GM23338 (cell line): Measurements from ENCODE around the gene RASGRP4. TPM values are rescaled to one million over a fixed set of nuclear protein-coding genes. Genes with fewer than 3 reads are reported as not detected.
"Not testable (repeated sequence)": the region's sequence is repeated elsewhere in the genome, so short reads cannot be mapped to it uniquely, and the experiment has no call there.

Source experiments
- ATAC-seq: fragments of 200-7000 bp; cut with Tn5 transposase; 3 replicates; pipeline ENCODE4 v1.9.1; 2020
- DNase-seq: peaks from one replicate; pipeline ENCODE4 v3.0.0-alpha.2; 2015; ENCODE audit warnings: low spot score
- H2AFZ ChIP-seq: fragments of 200-600 bp; sonication (generic); 2 replicates; pipeline ENCODE4 v1.8.0; 2016; ENCODE audit warnings: antibody characterized with exemption, mild to moderate bottlenecking, moderate library complexity
- H3F3A ChIP-seq: fragments of 200-600 bp; sonication (generic); replicated peaks from 2 replicates; pipeline ENCODE4 v1.8.0; 2017; ENCODE audit warnings: antibody characterized with exemption, mixed run types, low read depth
- H3K27ac ChIP-seq: fragments of 200-600 bp; sonication (generic); 2 replicates; pipeline ENCODE4 v1.6.1; 2016; ENCODE audit warnings: low read depth
- H3K27me3 ChIP-seq: fragments of 200-600 bp; sonication (generic); 2 replicates; pipeline ENCODE4 v1.8.0; 2016; ENCODE audit warnings: mild to moderate bottlenecking, mixed run types, moderate library complexity; ENCODE audit not compliant: insufficient read depth
- H3K36me3 ChIP-seq: fragments of 200-600 bp; sonication (generic); 2 replicates; pipeline ENCODE4 v1.8.0; 2016; ENCODE audit warnings: mild to moderate bottlenecking; ENCODE audit not compliant: insufficient read depth
- H3K4me1 ChIP-seq: fragments of 200-600 bp; sonication (generic); 2 replicates; pipeline ENCODE4 v1.8.0; 2016; ENCODE audit warnings: mild to moderate bottlenecking, moderate library complexity; ENCODE audit not compliant: insufficient read depth
- H3K4me2 ChIP-seq: fragments of 200-600 bp; sonication (generic); 2 replicates; pipeline ENCODE4 v1.7.1; 2017; ENCODE audit warnings: mixed run types
- H3K4me3 ChIP-seq: fragments of 200-600 bp; sonication (generic); 2 replicates; pipeline ENCODE4 v1.6.1; 2016; ENCODE audit warnings: mixed run types
- H3K79me2 ChIP-seq: fragments of 200-600 bp; sonication (generic); replicated peaks from 2 replicates; pipeline ENCODE4 v1.8.0; 2017; ENCODE audit warnings: mild to moderate bottlenecking; ENCODE audit not compliant: insufficient read depth
- H3K9me2 ChIP-seq: fragments of 200-600 bp; sonication (generic); 2 replicates; pipeline ENCODE4 v1.8.0; 2017; ENCODE audit not compliant: insufficient read depth
- H4K20me1 ChIP-seq: fragments of 200-600 bp; sonication (generic); replicated peaks from 2 replicates; pipeline ENCODE4 v1.8.0; 2017; ENCODE audit warnings: mild to moderate bottlenecking; ENCODE audit not compliant: insufficient read depth
- H3K27ac Mint-ChIP-seq: 2 replicates; pipeline ENCODE4 v1.8.0; 2020; ENCODE audit warnings: inconsistent platforms, mild to moderate bottlenecking, moderate library complexity, mixed read lengths
- H3K27me3 Mint-ChIP-seq: 3 replicates; pipeline ENCODE4 v1.8.0; 2022; ENCODE audit warnings: low read depth, mild to moderate bottlenecking, moderate library complexity, mixed read lengths, inconsistent platforms; ENCODE audit not compliant: insufficient read depth, poor library complexity
- H3K36me3 Mint-ChIP-seq: 3 replicates; pipeline ENCODE4 v1.8.0; 2021; ENCODE audit warnings: low read depth, mild to moderate bottlenecking, inconsistent platforms, moderate library complexity, mixed read lengths
- H3K4me1 Mint-ChIP-seq: 3 replicates; pipeline ENCODE4 v1.8.0; 2020; ENCODE audit warnings: mild to moderate bottlenecking, inconsistent platforms, mixed read lengths
- H3K4me3 Mint-ChIP-seq: 3 replicates; pipeline ENCODE4 v1.8.0; 2021; ENCODE audit warnings: moderate library complexity, mild to moderate bottlenecking, inconsistent platforms, mixed read lengths
- H3K9me3 Mint-ChIP-seq: 3 replicates; pipeline ENCODE4 v1.8.0; 2020; ENCODE audit warnings: moderate library complexity, mild to moderate bottlenecking, inconsistent platforms, mixed read lengths
- EZH2 ChIP-seq: fragments of 200-600 bp; sonication (generic); IDR thresholded peaks from one replicate; pipeline ENCODE4 v1.8.0; 2017; ENCODE audit warnings: antibody characterized with exemption, mild to moderate bottlenecking, low read depth; ENCODE audit not compliant: unreplicated experiment
- POLR2AphosphoS5 ChIP-seq: IDR thresholded peaks from 2 replicates; pipeline ENCODE4 v1.6.1; 2016; ENCODE audit warnings: antibody characterized with exemption, low read depth
- STAT1 ChIP-seq: IDR thresholded peaks from one replicate; pipeline ENCODE4 v1.6.1; 2016; ENCODE audit warnings: antibody characterized with exemption; ENCODE audit not compliant: unreplicated experiment
- ZNF114 ChIP-seq: fragments of 250-450 bp; sonication (Bioruptor Pico); IDR thresholded peaks from 2 replicates; pipeline ENCODE4 v1.5.0; 2020; ENCODE audit warnings: mild to moderate bottlenecking, moderate library complexity
- ZNF331 ChIP-seq: fragments of 250-450 bp; sonication (Bioruptor Pico); IDR thresholded peaks from 2 replicates; pipeline ENCODE4 v1.5.0; 2020; ENCODE audit warnings: low read depth, mild to moderate bottlenecking, moderate library complexity
- polyA plus RNA-seq: library from polyadenylated mRNA; unstranded; fragments of >200 nt; fragmentation: Nextera tagmentation; extraction: Ambion mirVana; gene quantifications from 2 replicates; pipeline ENCODE4 v1.2.1, GENCODE V29; 2016
- total RNA-seq: library from RNA; depleted of rRNA; stranded (reverse); fragments of >200 nt; shearing (Covaris generic); gene quantifications from 2 replicates; pipeline ENCODE4 v1.2.3, GENCODE V29; 2014
- TF ChIP-seq, protein P1 (sequence below): IDR thresholded peaks from 2 replicates; pipeline ENCODE4 v1.6.1; 2016; ENCODE audit warnings: antibody characterized with exemption
- TF ChIP-seq, protein P2 (sequence below), 2 experiments: fragments of 200-600 bp in 1 of 2; sonication (generic) in 1 of 2; conservative IDR thresholded peaks; 2 replicates each; pipeline versions ENCODE4 v1.5.1 to v1.6.1; 2016 to 2017; ENCODE audit warnings: antibody characterized with exemption in 2 of 2, low read depth in 2 of 2, mild to moderate bottlenecking in 2 of 2, moderate library complexity in 1 of 2

Gene RASGRP4
- total and polyA plus RNA-seq, 2 experiments from 2014 or later: 1.6 to 3.6 TPM

DNA sequence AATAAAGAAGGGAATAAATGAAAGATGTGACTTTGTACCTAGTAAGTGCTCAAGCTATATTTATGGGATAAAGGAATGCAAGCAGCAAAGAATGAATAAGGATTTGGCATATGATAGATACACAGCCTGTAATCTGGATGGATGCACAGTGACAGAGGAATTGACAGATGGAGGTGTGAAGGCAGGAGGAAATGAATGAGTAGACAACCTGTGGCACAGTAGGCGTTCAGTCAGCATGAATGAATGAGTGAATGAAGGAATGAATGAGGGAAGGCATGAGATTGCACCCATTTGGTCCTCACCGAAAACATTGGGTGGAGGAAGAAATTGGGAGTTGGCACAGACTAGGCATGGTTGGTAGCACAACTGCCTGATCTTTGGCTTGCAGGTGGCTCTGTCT, 56.4 kb downstream of the RASGRP4 start:
- H3K27me3 ChIP-seq: no peaks in the 10 kb centered on the region
- no peak overlapping the region for H3K4me2 ChIP-seq
- Mint-ChIP-seq H3K4me3 (no peak overlapping the region), H3K9me3 (peaks cover 3% of the 10 kb centered on the region; the same call in 1 of the 3 replicates), H3K27me3 (peaks cover 15% of the 10 kb centered on the region), H3K36me3 (no peaks in the 10 kb centered on the region; the same call in 2 of the 3 replicates), H3K4me1 (0 out of 3 replicates have a peak, but pooled peaks cover 2% of the 10 kb centered on the region), H3K27ac (no peak overlapping the region)
- no peaks in the 10 kb centered on the region for H3K79me2 ChIP-seq
- no peaks in the 10 kb centered on the region for H4K20me1 ChIP-seq
- no peak overlapping the region for H3K4me3 ChIP-seq
- DNase-seq (no peak), ATAC-seq (no peak)
- H3K36me3 ChIP-seq: no peaks in the 10 kb centered on the region
- H2AFZ ChIP-seq: no peak overlapping the region
- peaks cover 5% of the 10 kb centered on the region; the same call in 1 of the 2 replicates for H3K4me1 ChIP-seq
- no peaks in the 10 kb centered on the region for H3F3A ChIP-seq
- TF ChIP-seq POLR2AphosphoS5 (no peak), EZH2 (no peak)
- TF ChIP-seq, protein P1, sequence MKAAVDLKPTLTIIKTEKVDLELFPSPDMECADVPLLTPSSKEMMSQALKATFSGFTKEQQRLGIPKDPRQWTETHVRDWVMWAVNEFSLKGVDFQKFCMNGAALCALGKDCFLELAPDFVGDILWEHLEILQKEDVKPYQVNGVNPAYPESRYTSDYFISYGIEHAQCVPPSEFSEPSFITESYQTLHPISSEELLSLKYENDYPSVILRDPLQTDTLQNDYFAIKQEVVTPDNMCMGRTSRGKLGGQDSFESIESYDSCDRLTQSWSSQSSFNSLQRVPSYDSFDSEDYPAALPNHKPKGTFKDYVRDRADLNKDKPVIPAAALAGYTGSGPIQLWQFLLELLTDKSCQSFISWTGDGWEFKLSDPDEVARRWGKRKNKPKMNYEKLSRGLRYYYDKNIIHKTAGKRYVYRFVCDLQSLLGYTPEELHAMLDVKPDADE: no peak
- H3K9me2 ChIP-seq: no peaks in the 10 kb centered on the region
- H3K27ac ChIP-seq: no peak overlapping the region

- no peak for ATAC-seq
- Histone ChIP-seq H4K20me1 (no peaks in the 10 kb centered on the region), H3K79me2 (no peaks in the 10 kb centered on the region), H3K36me3 (no peaks in the 10 kb centered on the region), H3F3A (no peaks in the 10 kb centered on the region), H3K27me3 (no peaks in the 10 kb centered on the region), H3K4me2 (no peak overlapping the region), H3K9me2 (no peaks in the 10 kb centered on the region), H2AFZ (no peak overlapping the region), H3K4me3 (no peak overlapping the region), H3K4me1 (peaks cover 5% of the 10 kb centered on the region; the same call in 1 of the 2 replicates), H3K27ac (no peak overlapping the region)
- Mint-ChIP-seq H3K36me3 (no peaks in the 10 kb centered on the region), H3K4me1 (no peaks in the 10 kb centered on the region; the same call in 2 of the 3 replicates), H3K9me3 (peaks cover 7% of the 10 kb centered on the region; the same call in 2 of the 3 replicates), H3K27me3 (peaks cover 5% of the 10 kb centered on the region), H3K4me3 (no peak overlapping the region), H3K27ac (no peak overlapping the region)
- TF ChIP-seq ZNF114 (CRISPR knock-in tag) (no peak), ZNF331 (CRISPR knock-in tag) (no peak), STAT1 (no peak)
- TF ChIP-seq, protein P2, sequence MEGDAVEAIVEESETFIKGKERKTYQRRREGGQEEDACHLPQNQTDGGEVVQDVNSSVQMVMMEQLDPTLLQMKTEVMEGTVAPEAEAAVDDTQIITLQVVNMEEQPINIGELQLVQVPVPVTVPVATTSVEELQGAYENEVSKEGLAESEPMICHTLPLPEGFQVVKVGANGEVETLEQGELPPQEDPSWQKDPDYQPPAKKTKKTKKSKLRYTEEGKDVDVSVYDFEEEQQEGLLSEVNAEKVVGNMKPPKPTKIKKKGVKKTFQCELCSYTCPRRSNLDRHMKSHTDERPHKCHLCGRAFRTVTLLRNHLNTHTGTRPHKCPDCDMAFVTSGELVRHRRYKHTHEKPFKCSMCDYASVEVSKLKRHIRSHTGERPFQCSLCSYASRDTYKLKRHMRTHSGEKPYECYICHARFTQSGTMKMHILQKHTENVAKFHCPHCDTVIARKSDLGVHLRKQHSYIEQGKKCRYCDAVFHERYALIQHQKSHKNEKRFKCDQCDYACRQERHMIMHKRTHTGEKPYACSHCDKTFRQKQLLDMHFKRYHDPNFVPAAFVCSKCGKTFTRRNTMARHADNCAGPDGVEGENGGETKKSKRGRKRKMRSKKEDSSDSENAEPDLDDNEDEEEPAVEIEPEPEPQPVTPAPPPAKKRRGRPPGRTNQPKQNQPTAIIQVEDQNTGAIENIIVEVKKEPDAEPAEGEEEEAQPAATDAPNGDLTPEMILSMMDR (conservative IDR thresholded peaks at IDR 0.05; ENCODE audit: low read depth in 2 of 2): no peak
- no peak for DNase-seq
These were observed 59.0 kb downstream of the RASGRP4 start for GRCh38 chr19:38367041-38367440.

DNA sequence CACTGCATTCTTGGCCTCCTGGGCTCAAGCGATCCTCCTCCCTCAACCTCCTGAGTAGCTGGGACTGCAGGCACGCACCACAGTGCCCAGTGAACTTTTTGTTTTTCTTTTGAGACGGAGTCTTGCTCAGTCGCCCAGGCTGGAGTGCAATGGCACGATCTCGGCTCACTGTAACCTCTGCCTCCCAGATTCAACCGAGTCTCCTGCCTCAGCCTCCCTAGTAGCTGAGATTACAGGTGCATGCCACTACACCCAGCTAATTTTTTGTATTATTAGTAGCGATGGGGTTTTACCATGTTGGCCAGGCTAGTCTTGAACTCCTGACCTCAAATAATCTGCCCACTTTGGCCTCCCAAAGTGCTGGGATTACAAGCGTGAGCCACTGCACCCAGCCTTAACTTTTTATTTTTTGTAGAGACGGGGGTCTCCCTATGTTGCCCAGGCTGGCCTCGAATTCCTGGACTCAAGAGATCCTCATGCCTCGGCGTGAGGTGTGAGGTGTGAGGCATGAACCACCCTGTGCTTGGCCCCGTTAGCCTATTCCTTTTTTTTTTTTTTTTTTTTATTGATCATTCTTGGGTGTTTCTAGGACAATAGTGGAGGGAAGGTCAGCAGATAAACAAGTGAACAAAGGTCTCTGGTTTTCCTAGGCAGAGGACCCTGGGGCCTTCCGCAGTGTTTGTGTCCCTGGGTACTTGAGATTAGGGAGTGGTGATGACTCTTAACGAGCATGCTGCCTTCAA, 62.9 kb downstream of the RASGRP4 start:
- H3K27me3 Mint-ChIP-seq: peaks cover 24% of the 10 kb centered on the region
- H3K4me3 ChIP-seq: peak overlapping the region; percentile 92
- H3K4me2 ChIP-seq: peak overlapping the region; percentile 90
- H4K20me1 ChIP-seq, H3K27ac Mint-ChIP-seq, H3K79me2 ChIP-seq, H3K27ac ChIP-seq, ATAC-seq, DNase-seq, H3K36me3 Mint-ChIP-seq, H2AFZ ChIP-seq, H3K36me3 ChIP-seq, H3K9me2 ChIP-seq, H3K9me3 Mint-ChIP-seq: not testable (repeated sequence)
- peak overlapping the region; percentile 91; the same call in 2 of the 3 replicates for H3K4me3 Mint-ChIP-seq
- H3K27me3 ChIP-seq: peaks cover 29% of the 10 kb centered on the region
- 0 out of 2 replicates have a peak, but pooled peaks cover 11% of the 10 kb centered on the region for H3F3A ChIP-seq
- H3K4me1 Mint-ChIP-seq: peaks cover 14% of the 10 kb centered on the region
- peaks cover 12% of the 10 kb centered on the region for H3K4me1 ChIP-seq
